Measurements from ENCODE around the gene KCNC3. TPM values are rescaled to one million over a fixed set of nuclear protein-coding genes. Genes with fewer than 3 reads are reported as not detected.
A peak's percentile ranks its signal among the peaks of the same experiment; 100 is the strongest.

The KCNC3 gene
- total and polyA plus RNA-seq, 2 of the 13 experiments (the other 11 are each of a cell fraction or from before 2014, with no cell fraction given), result 0.29 to 1.7 TPM

GRCh38 chr19:50333737-50334617, 4.8 kb upstream of the KCNC3 start (continued):
- peak; percentile 90 for TF ChIP-seq ZFX (CRISPR knock-in tag; IDR thresholded peaks at IDR 0.05; ENCODE audit: low read depth)
- peak; percentile 69; the same call in 1 of the 2 replicates for TF ChIP-seq GABPB1 (CRISPR knock-in tag; IDR thresholded peaks at IDR 0.05)
- TF ChIP-seq, protein P1, sequence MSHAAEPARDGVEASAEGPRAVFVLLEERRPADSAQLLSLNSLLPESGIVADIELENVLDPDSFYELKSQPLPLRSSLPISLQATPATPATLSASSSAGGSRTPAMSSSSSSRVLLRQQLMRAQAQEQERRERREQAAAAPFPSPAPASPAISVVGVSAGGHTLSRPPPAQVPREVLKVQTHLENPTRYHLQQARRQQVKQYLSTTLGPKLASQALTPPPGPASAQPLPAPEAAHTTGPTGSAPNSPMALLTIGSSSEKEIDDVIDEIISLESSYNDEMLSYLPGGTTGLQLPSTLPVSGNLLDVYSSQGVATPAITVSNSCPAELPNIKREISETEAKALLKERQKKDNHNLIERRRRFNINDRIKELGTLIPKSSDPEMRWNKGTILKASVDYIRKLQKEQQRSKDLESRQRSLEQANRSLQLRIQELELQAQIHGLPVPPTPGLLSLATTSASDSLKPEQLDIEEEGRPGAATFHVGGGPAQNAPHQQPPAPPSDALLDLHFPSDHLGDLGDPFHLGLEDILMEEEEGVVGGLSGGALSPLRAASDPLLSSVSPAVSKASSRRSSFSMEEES (CRISPR knock-in tag; IDR thresholded peaks at IDR 0.05), result 0 out of 2 replicates have a peak, but pooled peaks have one; percentile 46
- TF ChIP-seq ZNF331 (CRISPR knock-in tag; IDR thresholded peaks at IDR 0.05), result 0 out of 2 replicates have a peak, but pooled peaks have one; percentile 10
- 0 out of 2 replicates have a peak, but pooled peaks have one; percentile 35 for TF ChIP-seq ONECUT2 (CRISPR knock-in tag; IDR thresholded peaks at IDR 0.05)
- TF ChIP-seq, protein P2, sequence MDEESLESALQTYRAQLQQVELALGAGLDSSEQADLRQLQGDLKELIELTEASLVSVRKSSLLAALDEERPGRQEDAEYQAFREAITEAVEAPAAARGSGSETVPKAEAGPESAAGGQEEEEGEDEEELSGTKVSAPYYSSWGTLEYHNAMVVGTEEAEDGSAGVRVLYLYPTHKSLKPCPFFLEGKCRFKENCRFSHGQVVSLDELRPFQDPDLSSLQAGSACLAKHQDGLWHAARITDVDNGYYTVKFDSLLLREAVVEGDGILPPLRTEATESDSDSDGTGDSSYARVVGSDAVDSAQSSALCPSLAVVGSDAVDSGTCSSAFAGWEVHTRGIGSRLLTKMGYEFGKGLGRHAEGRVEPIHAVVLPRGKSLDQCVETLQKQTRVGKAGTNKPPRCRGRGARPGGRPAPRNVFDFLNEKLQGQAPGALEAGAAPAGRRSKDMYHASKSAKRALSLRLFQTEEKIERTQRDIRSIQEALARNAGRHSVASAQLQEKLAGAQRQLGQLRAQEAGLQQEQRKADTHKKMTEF (CRISPR knock-in tag; IDR thresholded peaks at IDR 0.05), result peak; percentile 49; the same call in 1 of the 2 replicates
- TF ChIP-seq HNRNPH1 (optimal IDR thresholded peaks at IDR 0.05; ENCODE audit: low read depth, low read length), result no peak
- peak; percentile 70 for TF ChIP-seq IKZF4 (CRISPR knock-in tag; IDR thresholded peaks at IDR 0.05; ENCODE audit: borderline replicate concordance, low read depth, not compliant biosample characterization)
- TF ChIP-seq ZNF543 (CRISPR knock-in tag; IDR thresholded peaks at IDR 0.05), result 0 out of 2 replicates have a peak, but pooled peaks have one; percentile 32
- TF ChIP-seq, protein P3, sequence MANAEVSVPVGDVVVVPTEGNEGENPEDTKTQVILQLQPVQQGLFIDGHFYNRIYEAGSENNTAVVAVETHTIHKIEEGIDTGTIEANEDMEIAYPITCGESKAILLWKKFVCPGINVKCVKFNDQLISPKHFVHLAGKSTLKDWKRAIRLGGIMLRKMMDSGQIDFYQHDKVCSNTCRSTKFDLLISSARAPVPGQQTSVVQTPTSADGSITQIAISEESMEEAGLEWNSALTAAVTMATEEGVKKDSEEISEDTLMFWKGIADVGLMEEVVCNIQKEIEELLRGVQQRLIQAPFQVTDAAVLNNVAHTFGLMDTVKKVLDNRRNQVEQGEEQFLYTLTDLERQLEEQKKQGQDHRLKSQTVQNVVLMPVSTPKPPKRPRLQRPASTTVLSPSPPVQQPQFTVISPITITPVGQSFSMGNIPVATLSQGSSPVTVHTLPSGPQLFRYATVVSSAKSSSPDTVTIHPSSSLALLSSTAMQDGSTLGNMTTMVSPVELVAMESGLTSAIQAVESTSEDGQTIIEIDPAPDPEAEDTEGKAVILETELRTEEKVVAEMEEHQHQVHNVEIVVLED (CRISPR knock-in tag; IDR thresholded peaks at IDR 0.05; ENCODE audit: borderline replicate concordance), result peak; percentile 14; the same call in 1 of the 2 replicates
- TF ChIP-seq MXD1 (CRISPR knock-in tag; IDR thresholded peaks at IDR 0.05), result peak; percentile 93
- peak; percentile 71; the same call in 1 of the 2 replicates for TF ChIP-seq CSRNP2 (CRISPR knock-in tag; conservative IDR thresholded peaks at IDR 0.05; ENCODE audit: low read depth)
- peak; percentile 66; the same call in 1 of the 2 replicates for TF ChIP-seq HOXA5 (CRISPR knock-in tag; IDR thresholded peaks at IDR 0.05)
- 0 out of 2 replicates have a peak, but pooled peaks have one; percentile 39 for TF ChIP-seq MXD3 (CRISPR knock-in tag; IDR thresholded peaks at IDR 0.05)
- peak; percentile 81 for TF ChIP-seq ZBTB14 (CRISPR knock-in tag; IDR thresholded peaks at IDR 0.05)
- 0 out of 2 replicates have a peak, but pooled peaks have one; percentile 52 for TF ChIP-seq ZNF782 (CRISPR knock-in tag; IDR thresholded peaks at IDR 0.05; ENCODE audit: borderline replicate concordance)
- peak in 1 of 2 experiments; percentile 45; a peak in 2 of 4 replicates for TF ChIP-seq ATF4 (CRISPR knock-in tag; IDR thresholded peaks at IDR 0.05)

Data from HepG2 (cell line).